ELF-1 (cell line): Measurements from ENCODE around the gene RBFOX2.
A peak's percentile ranks its signal among the peaks of the same experiment; 100 is the strongest.

ENCODE experiments used
- DNase-seq: peaks from one replicate; pipeline ENCODE4 v3.0.0-alpha.2; 2016; ENCODE audit warnings: low read depth, low spot score

Gene RBFOX2

GRCh38 chr22:35782504-35782903 lies 246.1 kb downstream of the RBFOX2 start:
- no peak for DNase-seq

DNA sequence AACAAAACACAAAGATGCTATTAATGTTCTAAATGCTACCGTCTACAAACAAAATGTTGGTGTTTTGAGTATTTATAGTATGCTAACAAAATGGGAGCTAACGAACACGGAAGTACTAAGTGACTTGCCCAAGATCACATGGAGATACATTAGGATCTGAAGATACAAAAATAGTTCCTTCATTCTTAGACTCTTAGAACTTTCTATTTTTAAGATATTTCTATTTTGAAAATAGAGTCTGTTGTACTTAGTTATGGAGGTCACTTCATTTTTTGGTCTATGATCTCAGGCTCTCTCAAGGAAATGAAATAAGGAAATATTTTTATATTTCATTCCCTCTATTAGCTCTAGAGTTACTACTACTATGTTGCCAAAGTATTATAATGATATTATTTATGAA lies 246.7 kb downstream of the RBFOX2 start:
- DNase-seq, result no peak

DNA sequence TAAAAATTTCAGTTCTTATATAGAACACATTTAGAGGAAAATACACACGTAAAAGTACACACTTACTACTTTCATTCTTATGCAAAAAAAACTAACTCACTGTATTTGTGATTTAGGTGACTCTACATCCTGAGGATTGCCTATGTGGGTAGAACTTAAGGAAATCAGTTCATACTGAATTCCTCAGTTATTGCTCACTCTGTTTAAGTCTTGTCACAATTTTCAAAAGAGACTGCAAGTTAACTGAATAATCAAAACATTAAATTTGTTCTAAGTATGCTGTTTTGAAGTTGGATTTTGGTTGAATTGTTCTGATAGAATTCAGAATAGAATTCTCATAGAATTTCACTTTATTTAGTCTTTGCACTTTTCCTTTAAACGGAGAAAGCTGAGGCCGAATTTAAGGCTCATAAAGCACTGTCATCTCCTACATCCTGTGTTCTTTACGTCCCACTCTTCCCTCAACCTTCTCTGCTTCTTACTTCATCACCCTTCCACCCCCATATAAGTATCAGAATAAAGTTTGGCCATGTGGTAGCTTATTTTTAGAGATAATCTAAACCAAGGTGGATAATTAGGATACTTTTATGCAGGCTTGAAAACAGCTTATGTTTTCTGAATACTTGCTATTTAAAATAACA lies 251.2 kb downstream of the RBFOX2 start:
- no peak for DNase-seq

DNA sequence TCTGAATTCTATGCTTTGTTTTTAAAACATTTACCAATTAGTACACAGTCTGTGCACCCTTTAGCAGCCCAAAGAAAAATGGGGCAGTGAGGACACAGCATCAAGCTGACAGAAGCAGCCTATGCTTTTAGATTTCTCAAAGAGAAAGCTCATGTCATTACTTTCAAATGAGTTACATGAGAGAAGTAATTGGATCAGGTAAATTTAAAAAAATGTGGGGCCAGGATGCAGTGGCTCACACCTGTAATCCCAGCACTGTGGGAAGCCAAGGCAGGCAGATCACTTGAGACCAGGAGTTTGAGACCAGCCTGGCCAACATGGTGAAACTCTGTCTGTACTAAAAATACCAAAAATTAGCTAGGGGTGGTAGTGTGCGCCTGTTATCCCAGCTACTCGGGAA lies 253.3 kb downstream of the RBFOX2 start:
- no peak for DNase-seq

DNA sequence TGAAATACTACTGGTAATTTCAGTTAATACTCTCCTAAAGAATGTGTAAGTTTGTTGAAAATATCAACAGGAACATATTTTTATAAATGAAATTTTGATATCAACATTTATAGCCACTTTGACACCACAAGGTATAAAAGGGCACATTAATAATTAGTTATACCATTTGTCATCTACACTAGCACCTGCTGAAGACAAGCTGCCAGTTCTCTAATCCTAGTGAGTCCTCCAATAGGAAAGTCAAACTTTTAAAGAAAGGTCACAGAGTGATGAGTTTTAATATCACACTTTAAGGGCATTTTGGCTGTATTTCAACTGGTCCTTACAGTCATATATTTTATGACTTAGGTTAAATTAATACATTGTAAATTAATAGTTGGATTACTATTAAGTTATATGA lies 258.6 kb downstream of the RBFOX2 start:
- DNase-seq, result no peak

GRCh38 chr22:35766654-35767580 lies 261.7 kb downstream of the RBFOX2 start:
- no peak for DNase-seq

GRCh38 chr22:35761037-35761436 lies 267.6 kb downstream of the RBFOX2 start:
- DNase-seq, result no peak

DNA sequence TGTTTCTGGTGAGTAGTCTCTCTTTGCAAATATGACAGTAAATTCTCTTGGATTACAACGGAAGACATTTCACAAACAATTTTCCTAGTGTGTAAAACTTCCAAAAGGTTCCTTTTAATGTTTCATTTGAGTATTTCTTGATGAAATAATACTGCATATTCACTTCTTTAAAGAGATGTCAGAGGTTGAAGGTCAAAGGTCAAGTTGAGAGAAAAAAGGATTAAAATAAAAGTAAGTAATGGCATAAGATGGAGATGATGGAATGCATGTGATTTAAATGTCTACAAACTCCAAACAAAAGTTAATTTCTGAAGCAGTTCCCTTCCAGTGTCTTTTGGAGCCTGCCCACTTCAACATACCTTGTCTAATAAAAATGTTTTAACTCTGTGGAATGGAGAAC lies 270.2 kb downstream of the RBFOX2 start:
- no peak for DNase-seq

DNA sequence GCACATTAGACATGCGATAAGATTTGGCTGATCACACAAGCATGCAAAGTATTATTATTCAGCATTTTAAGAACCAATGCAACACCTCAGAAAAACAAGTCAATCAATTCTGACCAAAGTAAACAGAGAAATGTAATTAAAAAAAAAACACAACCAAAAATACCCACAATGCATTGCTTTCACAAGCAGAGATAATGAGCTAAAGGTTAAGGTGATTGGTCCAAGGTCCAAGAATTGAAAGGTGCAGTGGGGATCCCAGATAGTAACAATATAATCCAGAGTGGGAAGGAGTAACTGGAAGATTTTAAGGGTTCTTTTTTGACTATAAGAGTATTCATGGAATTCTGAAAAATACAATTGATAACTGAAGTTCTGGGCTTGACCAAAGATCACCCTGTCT lies 271.9 kb downstream of the RBFOX2 start:
- no peak for DNase-seq

DNA sequence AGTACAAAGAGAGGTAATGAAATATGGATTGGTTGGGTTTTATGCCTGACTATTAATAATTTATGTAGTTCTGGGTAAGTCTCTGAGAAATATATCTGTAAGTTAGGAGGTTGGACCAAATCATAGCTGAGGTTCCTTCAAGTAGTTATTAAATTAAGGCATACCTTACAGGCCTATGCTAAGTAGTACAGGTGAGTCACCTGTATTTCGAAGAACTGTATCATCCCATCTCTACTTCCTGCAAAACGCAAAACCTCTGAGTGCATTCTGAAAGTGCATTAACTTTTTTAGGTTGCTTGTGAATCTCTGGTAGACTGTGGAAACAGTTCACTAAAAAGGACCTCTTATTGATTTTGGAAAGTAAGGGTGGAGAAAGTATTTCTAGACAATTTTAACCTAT lies 273.9 kb downstream of the RBFOX2 start:
- DNase-seq, result no peak

DNA sequence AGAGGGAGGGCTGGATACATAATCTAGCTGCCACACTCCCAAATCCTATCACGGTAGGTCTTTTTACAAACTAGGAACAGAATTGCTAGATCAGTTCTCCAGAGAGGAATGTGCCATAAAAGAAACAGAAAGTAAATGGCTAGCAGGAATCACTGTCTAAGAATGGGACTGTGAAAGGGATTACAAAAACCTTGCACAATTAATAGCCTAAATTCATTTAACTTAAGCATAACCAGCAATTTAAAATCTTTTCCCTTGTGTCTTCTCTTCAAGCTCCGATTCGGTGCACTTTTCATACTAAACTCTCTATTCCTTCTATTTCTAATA lies 275.8 kb downstream of the RBFOX2 start:
- no peak for DNase-seq

- no peak for DNase-seq
These were observed 276.4 kb downstream of the RBFOX2 start for GRCh38 chr22:35752006-35752862.

DNA sequence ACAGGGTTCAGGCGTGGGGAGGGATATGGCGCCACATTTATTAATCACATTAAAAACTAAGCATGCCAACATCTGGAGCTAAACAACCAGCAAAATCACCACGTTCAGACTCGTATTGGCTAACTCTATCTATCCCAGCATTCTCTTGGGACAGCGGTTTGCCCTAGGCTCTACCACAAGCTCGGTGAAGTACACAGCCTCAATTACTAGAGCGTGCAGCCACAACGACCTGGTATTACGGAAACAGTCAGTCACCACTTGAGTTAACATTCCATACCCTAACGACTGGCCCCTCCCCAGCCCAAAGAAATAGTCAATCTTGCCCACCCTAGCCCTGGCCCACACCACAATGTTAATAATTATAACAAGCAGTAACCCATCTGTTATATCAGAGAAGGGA lies 278.8 kb downstream of the RBFOX2 start:
- DNase-seq, result peak; percentile 26

- DNase-seq, result no peak
These were observed 281.5 kb downstream of the RBFOX2 start for GRCh38 chr22:35746946-35747703.

GRCh38 chr22:35746248-35746647 lies 282.4 kb downstream of the RBFOX2 start:
- no peak for DNase-seq

GRCh38 chr22:35743326-35743860 lies 285.2 kb downstream of the RBFOX2 start:
- DNase-seq, result no peak

DNA sequence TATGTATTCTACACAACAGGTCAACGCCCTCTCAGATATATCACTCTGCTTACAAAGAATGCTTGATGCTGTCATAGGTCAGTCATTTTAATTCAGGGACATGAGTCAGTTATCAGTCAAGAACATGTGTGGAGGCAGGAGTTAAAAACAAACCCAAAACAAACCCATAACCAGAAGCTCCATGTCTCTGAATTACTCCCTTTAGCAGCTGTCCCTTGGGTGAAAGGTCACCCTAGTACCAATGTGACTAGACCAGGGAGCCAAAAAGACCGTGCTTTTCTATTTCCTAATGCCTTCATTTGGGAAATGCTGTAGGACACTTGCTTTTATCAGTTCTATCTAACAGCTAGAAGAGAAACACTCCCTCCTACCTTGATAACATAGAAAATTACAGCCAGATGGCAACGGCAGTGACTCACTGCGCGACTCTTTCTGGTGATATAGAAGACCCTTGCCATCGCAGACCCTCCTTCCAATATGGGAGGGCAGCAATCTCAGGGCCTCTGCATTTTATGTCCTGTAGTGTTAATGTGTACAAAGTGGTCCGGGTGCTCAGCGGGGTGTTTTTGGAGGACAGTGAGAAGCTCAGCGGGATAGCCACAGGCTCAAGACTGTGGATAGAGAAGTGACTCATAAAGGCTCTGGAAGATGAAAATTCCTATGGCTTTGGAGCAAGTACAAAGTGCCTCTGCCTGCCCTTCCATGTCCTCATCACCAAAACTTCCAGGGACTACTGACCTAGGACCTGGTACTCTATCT lies 286.1 kb downstream of the RBFOX2 start:
- DNase-seq, result peak; percentile 16

- DNase-seq, result no peak
These were observed 288.0 kb downstream of the RBFOX2 start for GRCh38 chr22:35740616-35741015.

- no peak for DNase-seq
These were observed 288.7 kb downstream of the RBFOX2 start for GRCh38 chr22:35739931-35740380.
